ENCODE measurements around the gene ARHGAP15. TPM values are rescaled to one million over a fixed set of nuclear protein-coding genes. Genes with fewer than 3 reads are reported as not detected.

Gene ARHGAP15
- total RNA-seq, 1 donor from 2014 or later = 2.6 TPM

GRCh38 chr2:143280097-143280757 is 151.0 kb downstream of the ARHGAP15 start:
- ATAC-seq = no peak

DNA sequence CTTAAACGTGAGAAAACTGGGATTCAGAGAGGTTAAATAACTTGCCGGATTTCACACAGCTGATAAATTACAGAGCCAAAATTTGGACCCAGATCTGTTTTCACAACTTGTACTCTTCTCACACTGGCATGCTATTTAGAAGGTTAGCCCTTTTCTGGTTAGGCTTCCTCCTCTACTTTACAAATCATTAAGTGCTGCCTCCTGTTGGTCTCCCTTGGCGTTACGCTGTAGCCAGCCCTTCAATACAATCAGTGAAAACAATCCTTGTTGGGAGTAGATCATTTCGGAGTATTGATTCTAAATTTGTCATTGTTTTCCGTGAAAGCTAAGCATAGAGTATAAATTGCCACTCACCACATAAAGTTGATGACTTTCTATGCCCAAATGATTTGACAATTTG is 153.5 kb downstream of the ARHGAP15 start:
- no peak for ATAC-seq

DNA sequence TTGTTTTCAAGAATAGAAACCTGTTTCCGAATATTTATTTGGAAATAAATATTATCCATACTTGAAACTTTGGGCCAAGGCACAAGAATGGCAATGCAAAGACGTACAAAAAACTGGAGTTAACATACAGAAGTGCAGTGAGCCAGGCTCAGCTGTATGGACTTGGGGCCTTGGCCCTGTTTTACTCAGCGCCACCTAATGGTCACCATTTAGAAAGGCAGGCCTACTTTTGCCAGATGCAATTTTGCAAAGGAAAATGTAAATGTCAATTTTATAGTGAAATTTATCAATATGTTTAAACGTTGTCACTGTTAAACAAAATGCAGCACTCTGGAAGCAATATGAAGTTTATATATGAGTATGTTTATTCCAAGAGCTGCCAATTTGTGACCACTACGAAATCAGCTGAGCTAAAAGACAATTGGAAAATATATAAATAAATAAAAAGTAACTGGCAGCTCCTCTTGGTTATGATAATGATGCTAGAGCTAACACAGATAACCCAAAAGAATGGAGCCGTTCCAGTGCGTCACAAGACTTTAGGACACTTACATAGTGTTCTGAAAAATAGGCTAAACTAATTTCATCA is 155.0 kb downstream of the ARHGAP15 start:
- no peak for ATAC-seq

- no peak for ATAC-seq
These were observed 159.8 kb downstream of the ARHGAP15 start for GRCh38 chr2:143289025-143289424.

DNA sequence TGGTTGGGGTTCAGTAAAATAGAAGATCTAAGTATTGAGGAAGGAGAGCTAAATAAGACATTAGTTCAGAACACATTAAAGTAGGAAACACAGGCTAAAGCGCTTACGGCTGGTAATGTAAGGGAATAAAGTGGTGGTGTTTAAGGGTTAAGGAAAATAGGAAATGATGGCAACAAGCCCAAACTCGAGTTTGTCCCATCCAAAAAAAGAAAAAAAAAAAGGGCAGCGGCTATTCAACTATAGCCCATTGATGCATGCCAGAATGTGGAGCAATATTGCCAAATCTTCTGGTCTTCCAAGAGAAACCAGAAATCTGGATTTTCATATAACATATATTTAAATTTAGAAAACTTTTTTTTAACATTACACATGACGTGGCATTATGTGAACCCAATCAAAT is 161.0 kb downstream of the ARHGAP15 start:
- no peak for ATAC-seq

DNA sequence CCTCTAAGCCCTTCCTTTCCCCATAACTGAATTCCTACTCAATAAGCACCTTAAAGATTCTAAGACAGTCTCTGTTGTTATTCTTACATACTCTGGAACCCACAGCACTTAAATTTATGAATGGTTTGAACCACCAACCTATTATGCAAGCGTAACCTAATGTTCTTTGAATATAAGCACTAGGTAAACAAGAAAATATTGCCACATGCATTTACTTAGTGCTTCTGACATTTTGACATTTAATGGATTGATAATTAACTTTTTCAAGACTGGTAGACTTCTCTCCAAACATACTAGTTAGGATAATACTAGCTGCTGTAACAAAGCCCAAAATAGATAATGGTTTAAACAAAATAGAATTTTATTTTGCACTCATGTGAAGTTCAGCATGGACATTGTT is 164.8 kb downstream of the ARHGAP15 start:
- ATAC-seq = no peak

DNA sequence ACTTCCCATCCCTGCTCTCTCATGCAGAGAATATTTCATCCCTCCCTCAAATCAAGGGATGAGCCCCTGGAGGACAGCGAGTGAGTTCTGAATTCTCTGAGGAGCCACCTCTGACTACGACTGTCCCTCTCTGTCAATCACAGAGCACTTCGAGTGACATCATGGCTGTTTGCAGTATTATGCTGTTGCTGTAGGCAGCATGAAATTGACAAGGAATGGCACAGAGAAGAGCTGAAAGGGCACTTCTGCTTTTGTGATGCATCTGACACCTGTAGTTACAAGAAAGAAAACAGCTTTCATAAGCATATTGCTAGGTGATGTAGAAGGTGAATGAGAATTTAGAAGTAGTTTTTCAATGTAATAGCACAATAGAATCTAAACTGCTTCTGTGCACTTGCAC is 166.9 kb downstream of the ARHGAP15 start:
- ATAC-seq = no peak

GRCh38 chr2:143297182-143297581 is 168.0 kb downstream of the ARHGAP15 start:
- no peak for ATAC-seq

DNA sequence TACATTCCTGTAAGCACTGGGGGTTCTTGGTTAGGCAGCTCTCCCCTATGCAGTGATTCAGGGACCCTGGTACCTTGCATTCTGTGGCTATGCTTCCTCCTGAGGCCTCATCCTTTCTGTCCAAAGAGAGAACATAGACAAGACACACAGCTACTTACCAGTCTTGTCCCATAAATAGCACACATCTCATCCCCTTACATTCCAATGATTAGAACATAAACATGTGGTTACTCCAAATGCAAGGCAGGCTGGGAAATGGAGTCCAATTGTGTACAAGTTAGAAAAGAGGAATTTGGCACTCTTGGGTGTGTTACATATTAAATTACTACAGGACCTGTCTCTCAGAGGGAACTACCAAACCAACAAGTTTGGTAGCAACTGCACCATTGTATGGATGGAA is 171.3 kb downstream of the ARHGAP15 start:
- no peak for ATAC-seq

DNA sequence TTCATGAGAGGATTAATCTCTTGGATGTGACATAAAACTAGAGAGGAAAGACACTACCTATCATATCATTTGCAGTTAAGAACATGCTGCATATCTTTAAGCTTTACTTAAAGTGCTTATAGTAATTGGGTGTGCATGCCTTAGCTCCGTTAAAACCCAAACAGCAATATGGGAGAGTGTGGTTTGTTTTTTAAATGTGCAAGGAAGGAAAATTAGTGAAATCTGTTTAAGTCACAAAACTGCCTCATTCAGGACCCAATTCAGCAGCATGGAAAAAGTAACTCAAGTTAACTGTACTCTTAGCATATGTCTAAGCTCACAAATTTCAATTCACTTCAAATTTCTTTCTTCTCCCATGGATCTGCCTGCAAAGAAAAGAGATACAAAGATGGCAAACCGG is 182.2 kb downstream of the ARHGAP15 start:
- ATAC-seq = no peak

DNA sequence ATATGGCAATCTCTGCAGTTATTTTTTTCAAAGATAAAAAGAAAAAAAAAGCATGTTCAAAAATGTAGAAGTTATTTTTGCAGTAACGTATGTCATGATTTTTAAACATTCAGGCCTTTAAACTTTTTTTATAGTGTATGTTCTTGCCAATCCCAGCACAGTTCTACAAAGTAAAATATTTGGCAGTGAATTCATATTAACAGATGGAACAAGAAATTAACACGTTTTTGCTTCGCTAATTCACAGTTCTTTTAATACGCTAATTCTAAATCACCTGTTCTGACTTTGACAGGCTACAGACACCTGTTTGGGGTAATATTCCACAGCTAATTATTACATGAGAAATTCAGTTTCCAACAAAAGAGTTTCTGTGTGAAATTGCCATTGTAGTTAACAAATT is 183.2 kb downstream of the ARHGAP15 start:
- ATAC-seq = no peak

- no peak for ATAC-seq
These were observed 184.6 kb downstream of the ARHGAP15 start for GRCh38 chr2:143313861-143314260.

GRCh38 chr2:143321994-143322393 is 192.8 kb downstream of the ARHGAP15 start:
- ATAC-seq = no peak

- no peak for ATAC-seq
These were observed 200.1 kb downstream of the ARHGAP15 start for GRCh38 chr2:143329288-143329687.

DNA sequence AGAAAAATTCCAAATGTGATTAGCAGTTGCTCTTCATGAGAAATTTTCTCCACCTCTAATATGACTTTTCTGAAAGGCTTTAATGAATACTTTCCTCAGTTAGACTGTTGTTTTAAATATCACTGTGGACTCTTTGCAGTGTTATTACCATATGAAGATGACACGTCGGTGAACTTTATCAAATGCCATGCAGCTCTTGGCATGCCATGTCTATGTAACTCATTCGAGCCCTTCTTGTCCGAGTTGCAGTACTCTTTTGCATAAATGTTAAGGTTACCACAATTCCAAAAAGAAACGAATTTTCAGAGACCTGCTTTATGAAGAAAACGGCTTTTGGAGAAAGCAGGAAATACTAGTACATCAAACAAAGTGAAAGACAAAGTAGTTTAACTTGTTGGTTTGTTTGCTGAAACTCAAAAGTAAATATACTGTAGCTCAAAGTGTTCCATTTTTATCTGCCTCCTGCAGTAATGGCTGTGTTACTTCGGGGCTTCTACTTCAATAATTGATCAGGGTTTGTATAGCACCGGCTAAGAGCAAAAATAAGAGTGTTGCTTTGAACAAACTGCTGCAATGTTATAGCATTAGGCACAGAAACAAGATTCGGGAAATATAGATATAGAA is 204.1 kb downstream of the ARHGAP15 start:
- no peak for ATAC-seq

- ATAC-seq = no peak
These were observed 204.6 kb downstream of the ARHGAP15 start for GRCh38 chr2:143333847-143334246.

DNA sequence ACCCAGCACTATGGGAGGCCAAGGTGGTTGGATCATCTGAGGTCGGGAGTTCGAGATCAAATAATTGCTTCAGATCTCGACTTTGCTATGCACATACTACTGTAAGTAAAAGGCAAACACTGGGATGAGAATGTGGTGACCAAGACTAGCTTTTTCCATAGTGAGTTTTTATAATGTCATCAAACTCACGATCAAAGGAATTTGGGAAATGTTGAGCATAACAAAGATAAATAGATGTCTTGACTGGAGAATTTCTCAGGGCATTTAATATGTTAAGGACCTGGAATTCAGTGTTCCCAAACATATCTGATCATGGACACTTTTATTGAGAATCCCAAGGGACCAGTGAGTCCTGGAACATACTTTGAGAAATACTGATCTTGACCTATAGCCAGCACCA is 205.6 kb downstream of the ARHGAP15 start:
- ATAC-seq = no peak

DNA sequence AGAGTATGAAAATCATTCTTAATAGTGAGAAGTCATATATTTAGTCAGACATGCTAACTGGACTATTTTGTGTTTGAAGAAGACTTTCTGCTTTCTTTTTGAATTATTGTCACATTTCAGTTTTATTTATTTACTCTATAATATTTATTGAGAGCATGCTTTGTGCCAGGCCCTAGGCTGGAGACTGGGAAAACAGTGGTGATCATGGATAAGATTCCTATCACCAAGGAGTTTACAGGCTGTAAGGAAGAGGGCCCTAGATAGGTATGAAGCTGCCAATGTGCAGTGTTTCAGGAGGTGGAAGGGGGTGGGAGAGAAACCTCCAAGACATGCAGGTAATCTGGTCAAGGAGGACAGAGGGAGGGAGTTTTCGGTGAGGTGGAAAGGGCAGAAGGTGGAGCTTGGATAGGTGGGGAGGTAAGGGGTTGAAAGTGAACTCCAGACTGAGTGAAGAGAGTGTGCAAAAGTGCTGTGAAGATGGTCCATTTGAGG is 207.5 kb downstream of the ARHGAP15 start:
- no peak for ATAC-seq

DNA sequence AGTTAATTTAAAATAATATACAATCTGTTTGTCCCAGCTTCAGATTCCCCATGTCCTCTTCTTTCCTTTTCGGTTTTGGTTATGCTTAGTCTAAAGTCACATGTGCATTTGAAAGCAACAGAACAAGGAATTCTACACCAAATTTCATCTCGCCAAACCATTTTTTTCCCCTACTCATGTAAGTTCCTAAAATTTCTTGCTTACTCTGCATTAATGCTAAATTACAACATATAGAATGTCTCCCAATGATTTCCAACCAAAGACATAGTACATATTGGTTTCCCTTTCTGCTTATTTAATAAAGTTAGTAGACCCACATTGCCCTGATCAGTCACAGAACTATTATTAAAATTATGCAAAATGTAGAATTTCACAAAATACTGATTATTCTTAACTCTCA is 212.3 kb downstream of the ARHGAP15 start:
- no peak for ATAC-seq

DNA sequence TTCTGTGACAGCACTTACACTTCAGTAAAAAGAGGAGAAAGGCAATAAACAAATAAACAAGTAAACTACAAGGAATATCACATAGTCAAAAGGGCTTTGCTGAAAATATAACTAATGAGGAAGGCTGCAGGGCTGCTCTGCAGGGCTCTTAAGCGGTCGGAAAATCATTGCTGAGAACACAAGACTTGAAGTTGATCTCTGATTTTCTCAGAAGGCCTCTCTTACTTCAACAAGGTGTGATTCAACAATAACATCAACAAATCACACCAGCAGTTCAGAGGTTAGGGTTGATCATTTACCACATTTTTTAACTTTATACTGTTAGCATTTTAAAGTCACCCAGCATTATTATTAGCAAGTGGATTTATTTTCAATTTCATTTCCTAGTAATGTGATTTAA is 215.6 kb downstream of the ARHGAP15 start:
- ATAC-seq = no peak

DNA sequence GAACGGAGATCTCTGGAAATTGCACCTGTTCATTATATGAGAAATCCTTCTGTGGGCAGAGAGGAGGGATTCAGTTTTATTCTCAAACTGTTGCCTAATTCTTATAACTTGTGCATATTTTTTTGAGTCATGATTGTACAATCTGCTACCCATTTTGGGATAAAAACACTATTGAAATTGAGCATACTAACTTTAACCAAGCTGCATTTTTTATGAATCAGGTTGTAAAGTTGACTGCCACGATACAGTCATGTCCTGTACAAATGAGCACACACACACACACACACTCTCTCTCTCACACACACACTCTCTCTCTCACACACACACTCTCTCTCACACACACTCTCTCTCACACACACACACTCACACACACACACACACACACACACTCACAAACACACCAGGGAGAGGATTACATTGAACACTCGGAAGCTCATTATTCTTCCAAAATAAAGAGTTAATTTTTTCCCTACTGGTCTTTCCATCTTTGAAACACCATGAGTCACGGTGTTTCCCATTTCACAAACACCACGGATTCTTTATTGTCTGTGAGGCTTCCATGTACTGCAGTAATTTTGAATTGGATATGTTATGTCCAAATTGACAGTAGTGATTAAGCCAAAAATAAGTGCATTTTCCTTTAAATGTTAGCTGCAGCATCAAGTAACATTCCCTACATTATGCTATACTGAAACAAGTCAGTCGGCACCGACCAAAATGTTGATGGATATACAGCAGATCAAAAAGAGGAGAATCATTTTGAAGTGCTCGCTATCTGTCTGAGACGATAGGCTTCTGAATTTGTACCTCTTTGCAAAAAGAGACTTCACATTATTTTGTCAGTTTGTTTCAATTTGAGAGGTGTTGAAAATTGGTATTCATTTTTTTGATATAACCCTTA is 216.9 kb downstream of the ARHGAP15 start:
- ATAC-seq = no peak

GRCh38 chr2:143347271-143347695 is 218.1 kb downstream of the ARHGAP15 start:
- no peak for ATAC-seq

DNA sequence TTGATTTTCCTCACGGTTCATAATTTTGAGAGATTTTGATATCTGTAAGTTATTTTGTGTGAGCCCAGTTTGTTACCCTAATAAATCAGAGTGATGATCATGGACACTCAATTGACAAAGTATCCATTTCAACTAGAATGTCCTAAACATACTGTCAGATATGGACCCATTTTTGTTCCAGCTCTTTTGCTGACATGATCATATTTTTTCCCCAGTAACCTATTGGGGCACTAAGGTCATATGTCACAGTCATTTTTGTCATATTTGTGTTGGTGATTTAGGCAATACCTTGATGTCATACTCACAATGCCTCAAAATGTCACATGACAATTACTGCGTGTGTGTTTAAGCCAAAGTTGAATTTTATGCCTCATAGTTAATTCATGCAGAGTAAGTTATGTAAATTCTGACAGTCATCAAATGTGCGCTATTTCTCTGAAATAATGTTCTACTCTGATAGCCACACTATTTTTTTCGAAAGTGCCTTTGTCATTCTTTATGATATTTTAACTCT is 218.7 kb downstream of the ARHGAP15 start:
- no peak for ATAC-seq
